Measurements from ENCODE around the gene GLRX5.

The GLRX5 gene

GRCh38 chr14:95527387-95528002 is 7.4 kb upstream of the GLRX5 start:
- peak overlapping the region; percentile 4 for H3K4me3 ChIP-seq (replicated peaks; ENCODE audit: low read depth, low read length)
- peak; percentile 83 for TF ChIP-seq CTCF (IDR thresholded peaks at IDR 0.05; ENCODE audit: low read length, missing control alignments)
- peak; percentile 84 for DNase-seq (ENCODE audit: low read depth)

- TF ChIP-seq CTCF (IDR thresholded peaks at IDR 0.05; ENCODE audit: low read length, missing control alignments) = no peak
- no peak for DNase-seq (ENCODE audit: low read depth)
- H3K4me3 ChIP-seq (replicated peaks; ENCODE audit: low read depth, low read length) = no peak overlapping the region
Observed at GRCh38 chr14:95529216-95529615, 5.6 kb upstream of the GLRX5 start.

- TF ChIP-seq CTCF (IDR thresholded peaks at IDR 0.05; ENCODE audit: low read length, missing control alignments) = no peak
- H3K4me3 ChIP-seq (replicated peaks; ENCODE audit: low read depth, low read length) = no peak overlapping the region
- DNase-seq (ENCODE audit: low read depth) = no peak
Observed at GRCh38 chr14:95530473-95531276, 4.2 kb upstream of the GLRX5 start.

GRCh38 chr14:95531473-95531872 is 3.4 kb upstream of the GLRX5 start:
- no peak overlapping the region for H3K4me3 ChIP-seq (replicated peaks; ENCODE audit: low read depth, low read length)
- peak; percentile 82 for DNase-seq (ENCODE audit: low read depth)
- no peak for TF ChIP-seq CTCF (IDR thresholded peaks at IDR 0.05; ENCODE audit: low read length, missing control alignments)

- no peak for DNase-seq (ENCODE audit: low read depth)
- TF ChIP-seq CTCF (IDR thresholded peaks at IDR 0.05; ENCODE audit: low read length, missing control alignments) = no peak
- peak overlapping the region; percentile 78 for H3K4me3 ChIP-seq (replicated peaks; ENCODE audit: low read depth, low read length)
Observed at GRCh38 chr14:95531969-95532368, 2.9 kb upstream of the GLRX5 start.

GRCh38 chr14:95533391-95533821 is 1.4 kb upstream of the GLRX5 start:
- no peak for TF ChIP-seq CTCF (IDR thresholded peaks at IDR 0.05; ENCODE audit: low read length, missing control alignments)
- H3K4me3 ChIP-seq (replicated peaks; ENCODE audit: low read depth, low read length) = peak overlapping the region; percentile 78
- DNase-seq (ENCODE audit: low read depth) = peak; percentile 59

Measured in fibroblast of pulmonary artery (primary cell).